HEK293 (cell line): ENCODE results near the gene ZNF664.

Source experiments
- CTCF ChIA-PET: fragments of 350-600 bp; formaldehyde crosslinking; extraction: SDS; loops from one replicate; lab custom pipeline; 2021; ENCODE audit warnings: antibody characterized with exemption; lab: Yijun Ruan, JAX
- POLR2A ChIA-PET: fragments of 300-600 bp; formaldehyde crosslinking; extraction: SDS; loops from one replicate; lab custom pipeline; 2020; ENCODE audit warnings: antibody characterized with exemption, inconsistent platforms; lab: Yijun Ruan, JAX
- H3K27ac ChIP-seq: fragments of 200-500 bp; sonication (Bioruptor generic); 2 replicates; pipeline ENCODE4 v1.5.1; 2014; ENCODE audit warnings: low read depth, low read length, control low read depth, inconsistent platforms; ENCODE audit errors: extremely low read depth
- H3K36me3 ChIP-seq, 2 experiments: fragments of 200-500 bp in 1 of 2; sonication (Bioruptor generic) in 1 of 2; 1 replicate in 1 of 2; 2 replicates in 1 of 2; pipeline ENCODE4 v1.5.1; 2014 to 2017; ENCODE audit warnings: inconsistent platforms in 2 of 2, low read length in 2 of 2; ENCODE audit not compliant: control insufficient read depth in 2 of 2, insufficient read depth in 1 of 2
- H3K4me1 ChIP-seq: fragments of 200-500 bp; sonication (Bioruptor generic); 2 replicates; pipeline ENCODE4 v1.5.1; 2014; ENCODE audit warnings: mild to moderate bottlenecking, low read length, inconsistent platforms; ENCODE audit not compliant: control insufficient read depth, insufficient read depth
- H3K4me3 ChIP-seq: 2 replicates; pipeline ENCODE4 v1.5.1; 2011; ENCODE audit warnings: low read depth, mild to moderate bottlenecking, control low read depth, low read length, moderate library complexity
- H3K9me3 ChIP-seq: fragments of 200-500 bp; sonication (Bioruptor generic); 2 replicates; pipeline ENCODE4 v1.5.1; 2014; ENCODE audit warnings: low read depth, low read length, inconsistent platforms; ENCODE audit not compliant: control insufficient read depth, insufficient read depth
- KLF8 ChIP-seq: fragments of 450-650 bp; formaldehyde crosslinking; IDR thresholded peaks from 2 replicates; pipeline ENCODE4 v1.5.1; 2016; ENCODE audit warnings: missing biosample characterization, missing genetic modification characterization
- OVOL3 ChIP-seq: fragments of 450-650 bp; formaldehyde crosslinking; IDR thresholded peaks from 2 replicates; pipeline ENCODE4 v1.5.1; 2016; ENCODE audit warnings: missing biosample characterization, missing genetic modification characterization
- SP2 ChIP-seq: fragments of 450-650 bp; formaldehyde crosslinking; IDR thresholded peaks from 2 replicates; pipeline ENCODE4 v1.5.1; 2016; ENCODE audit warnings: missing biosample characterization, missing genetic modification characterization
- SP3 ChIP-seq: fragments of 450-650 bp; formaldehyde crosslinking; IDR thresholded peaks from 2 replicates; pipeline ENCODE4 v1.5.1; 2016; ENCODE audit warnings: missing biosample characterization, missing genetic modification characterization
- TCF7L2 ChIP-seq: IDR thresholded peaks from 2 replicates; pipeline ENCODE4 v1.6.1; 2011; ENCODE audit warnings: low read depth, mild to moderate bottlenecking, inconsistent platforms, low read length, moderate library complexity, borderline replicate concordance
- ZNF324 ChIP-seq: fragments of 450-650 bp; formaldehyde crosslinking; IDR thresholded peaks from 2 replicates; pipeline ENCODE4 v1.5.1; 2016; ENCODE audit warnings: missing biosample characterization, missing genetic modification characterization
- ZNF433 ChIP-seq: fragments of 450-650 bp; formaldehyde crosslinking; IDR thresholded peaks from 2 replicates; pipeline ENCODE4 v1.5.1; 2016; ENCODE audit warnings: missing biosample characterization, missing genetic modification characterization, low read depth
- ZNF610 ChIP-seq: fragments of 450-650 bp; formaldehyde crosslinking; IDR thresholded peaks from 2 replicates; pipeline ENCODE4 v1.5.1; 2016; ENCODE audit warnings: missing biosample characterization, missing genetic modification characterization, borderline replicate concordance
- ZNF645 ChIP-seq: fragments of 450-650 bp; formaldehyde crosslinking; IDR thresholded peaks from 2 replicates; pipeline ENCODE4; 2016; ENCODE audit warnings: missing biosample characterization, missing genetic modification characterization
- ZNF776 ChIP-seq: fragments of 450-650 bp; formaldehyde crosslinking; IDR thresholded peaks from 2 replicates; pipeline ENCODE4 v1.5.0; 2017; ENCODE audit warnings: missing biosample characterization, missing genetic modification characterization, borderline replicate concordance
- TF ChIP-seq, protein P1 (sequence below): fragments of 450-650 bp; formaldehyde crosslinking; IDR thresholded peaks from 2 replicates; pipeline ENCODE4 v1.5.1; 2016; ENCODE audit warnings: missing biosample characterization, missing genetic modification characterization, low read depth
- TF ChIP-seq, protein P2 (sequence below): fragments of 450-650 bp; formaldehyde crosslinking; IDR thresholded peaks from 2 replicates; pipeline ENCODE4 v1.5.1; 2016; ENCODE audit warnings: missing biosample characterization, missing genetic modification characterization

ZNF664 gene

GRCh38 chr12:124002021-124002644, 29.1 kb downstream of the ZNF664 start:
- ChIA-PET CTCF (interaction anchor here (0.7 to 0.9 kb wide), 4 partner anchors 17 to 919 kb away, joined by 3 to 4 read pairs (median 4); no protein-coding TSS in a partner anchor), POLR2A (no interaction called here)
- TF ChIP-seq, protein P1, sequence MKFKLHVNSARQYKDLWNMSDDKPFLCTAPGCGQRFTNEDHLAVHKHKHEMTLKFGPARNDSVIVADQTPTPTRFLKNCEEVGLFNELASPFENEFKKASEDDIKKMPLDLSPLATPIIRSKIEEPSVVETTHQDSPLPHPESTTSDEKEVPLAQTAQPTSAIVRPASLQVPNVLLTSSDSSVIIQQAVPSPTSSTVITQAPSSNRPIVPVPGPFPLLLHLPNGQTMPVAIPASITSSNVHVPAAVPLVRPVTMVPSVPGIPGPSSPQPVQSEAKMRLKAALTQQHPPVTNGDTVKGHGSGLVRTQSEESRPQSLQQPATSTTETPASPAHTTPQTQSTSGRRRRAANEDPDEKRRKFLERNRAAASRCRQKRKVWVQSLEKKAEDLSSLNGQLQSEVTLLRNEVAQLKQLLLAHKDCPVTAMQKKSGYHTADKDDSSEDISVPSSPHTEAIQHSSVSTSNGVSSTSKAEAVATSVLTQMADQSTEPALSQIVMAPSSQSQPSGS = no peak
- TF ChIP-seq SP2 (tag by site-specific recombination) = no peak
- Histone ChIP-seq H3K9me3 (no peaks in the 10 kb centered on the region), H3K27ac (no peak overlapping the region), H3K4me3 (no peak overlapping the region), H3K36me3 (peaks cover 12 to 74% of the 10 kb centered on the region in 2 experiments; a peak in 2 of 3 replicates), H3K4me1 (no peaks in the 10 kb centered on the region)

DNA sequence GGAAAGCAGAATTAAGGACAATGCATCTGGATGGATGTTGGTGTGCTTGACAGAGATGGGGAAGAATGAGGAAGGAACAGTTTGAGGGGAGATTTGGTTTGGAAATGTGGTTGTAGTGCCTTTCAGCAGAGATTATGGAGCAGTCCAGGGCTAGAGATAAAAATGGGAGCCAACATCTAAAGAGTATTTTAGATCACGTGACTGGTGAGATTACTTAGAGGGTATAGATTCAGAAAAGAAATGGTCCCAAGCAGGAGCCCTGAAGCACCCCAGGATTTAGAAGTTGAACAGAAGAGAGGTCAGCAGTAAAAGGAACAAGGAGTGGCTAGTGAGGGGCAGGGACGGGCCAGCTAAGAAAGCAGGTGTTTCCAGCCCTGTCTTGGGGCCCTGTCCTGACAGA, 29.6 kb downstream of the ZNF664 start:
- H3K9me3 ChIP-seq = no peaks in the 10 kb centered on the region
- no peak overlapping the region for H3K27ac ChIP-seq
- peaks cover 12 to 74% of the 10 kb centered on the region in 2 experiments; a peak in 2 of 3 replicates for H3K36me3 ChIP-seq
- no peak overlapping the region for H3K4me3 ChIP-seq
- POLR2A ChIA-PET = interaction anchor here (0.7 kb wide), 1 partner anchor 613 kb away, joined by 3 read pairs; no protein-coding TSS in a partner anchor
- TF ChIP-seq, protein P2, sequence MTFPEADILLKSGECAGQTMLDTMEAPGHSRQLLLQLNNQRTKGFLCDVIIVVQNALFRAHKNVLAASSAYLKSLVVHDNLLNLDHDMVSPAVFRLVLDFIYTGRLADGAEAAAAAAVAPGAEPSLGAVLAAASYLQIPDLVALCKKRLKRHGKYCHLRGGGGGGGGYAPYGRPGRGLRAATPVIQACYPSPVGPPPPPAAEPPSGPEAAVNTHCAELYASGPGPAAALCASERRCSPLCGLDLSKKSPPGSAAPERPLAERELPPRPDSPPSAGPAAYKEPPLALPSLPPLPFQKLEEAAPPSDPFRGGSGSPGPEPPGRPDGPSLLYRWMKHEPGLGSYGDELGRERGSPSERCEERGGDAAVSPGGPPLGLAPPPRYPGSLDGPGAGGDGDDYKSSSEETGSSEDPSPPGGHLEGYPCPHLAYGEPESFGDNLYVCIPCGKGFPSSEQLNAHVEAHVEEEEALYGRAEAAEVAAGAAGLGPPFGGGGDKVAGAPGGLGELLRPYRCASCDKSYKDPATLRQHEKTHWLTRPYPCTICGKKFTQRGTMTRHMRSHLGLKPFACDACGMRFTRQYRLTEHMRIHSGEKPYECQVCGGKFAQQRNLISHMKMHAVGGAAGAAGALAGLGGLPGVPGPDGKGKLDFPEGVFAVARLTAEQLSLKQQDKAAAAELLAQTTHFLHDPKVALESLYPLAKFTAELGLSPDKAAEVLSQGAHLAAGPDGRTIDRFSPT (tag by site-specific recombination) = no peak
- TF ChIP-seq, protein P1 = no peak
- TF ChIP-seq KLF8 (tag by site-specific recombination) (no peak), TCF7L2 (no peak), SP3 (no peak), ZNF324 (tag by site-specific recombination) (no peak), ZNF645 (tag by site-specific recombination) (no peak), OVOL3 (no peak), ZNF776 (no peak)
- H3K4me1 ChIP-seq = no peaks in the 10 kb centered on the region
- CTCF ChIA-PET = interaction anchor here (0.7 to 0.9 kb wide), 4 partner anchors 17 to 919 kb away, joined by 3 to 4 read pairs (median 4); no protein-coding TSS in a partner anchor

DNA sequence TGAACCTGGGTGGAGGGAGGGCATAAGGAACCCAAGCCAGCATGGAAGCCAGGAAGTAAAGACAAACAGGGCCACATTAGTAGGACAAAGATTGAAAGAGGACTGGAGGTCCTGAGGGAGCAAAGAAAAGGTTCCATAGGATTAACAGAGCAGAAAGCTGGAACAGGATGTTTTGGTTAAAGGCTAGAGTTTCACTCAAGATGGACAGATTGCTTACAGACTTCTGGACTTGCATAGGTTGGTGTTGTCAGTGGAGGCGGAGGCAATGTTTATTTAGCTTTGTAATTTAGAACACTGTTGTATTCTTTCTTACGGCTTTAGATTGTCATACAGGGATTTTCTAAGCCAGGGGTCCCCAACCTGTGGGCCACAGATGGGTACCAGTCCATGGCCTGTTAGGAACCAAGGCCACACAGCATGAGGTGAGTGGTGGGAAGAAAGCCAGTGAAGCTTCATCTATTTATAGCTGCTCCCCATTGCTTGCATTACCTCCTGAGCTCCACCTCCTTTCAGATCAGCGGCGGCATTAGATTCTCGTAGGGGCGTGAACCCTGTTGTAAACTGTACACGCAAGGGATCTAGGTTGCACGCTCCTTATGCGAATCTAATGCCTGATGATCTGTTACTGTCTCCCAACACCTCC, 31.3 kb downstream of the ZNF664 start:
- POLR2A ChIA-PET = interaction anchor here (0.6 kb wide), 1 partner anchor 41 kb away, joined by 3 read pairs; no protein-coding TSS in a partner anchor
- Histone ChIP-seq H3K9me3 (no peaks in the 10 kb centered on the region), H3K4me1 (no peaks in the 10 kb centered on the region), H3K27ac (no peak overlapping the region), H3K4me3 (no peak overlapping the region), H3K36me3 (peaks cover 12 to 66% of the 10 kb centered on the region in 2 experiments; a peak in 2 of 3 replicates)
- CTCF ChIA-PET = interaction anchor here (0.6 to 1.0 kb wide), 3 partner anchors 7 to 225 kb away, joined by 3 to 4 read pairs (median 3); no protein-coding TSS in a partner anchor
- TF ChIP-seq ZNF433 (tag by site-specific recombination) (no peak), ZNF610 (tag by site-specific recombination) (peak; percentile 98)
- TF ChIP-seq, all 188 proteins: peak for 1
